Measurements from ENCODE around the gene CFAP97D2. TPM values are rescaled to one million over a fixed set of nuclear protein-coding genes. Genes with fewer than 3 reads are reported as not detected.
"Not testable (repeated sequence)": the region's sequence is repeated elsewhere in the genome, so short reads cannot be mapped to it uniquely, and the experiment has no call there.

Gene CFAP97D2
- 1 to 10 TPM in 1 of 8 experiments, under 1 TPM in 2, not detected in 5; 0.73 to 3.4 (median 0.95) TPM for total RNA-seq

GRCh38 chr13:114179087-114179658 is at the start of gene CFAP97D2:
TSS of gene CFAP97D2 (plus strand) at chr13:114179257. CDS start at chr13:114179331, 74 bp downstream.
- Histone ChIP-seq H3K27ac (no peak within 1 kb of the TSS), H3K4me3 (no peak within 1 kb of the TSS), H3K4me1 (replicated peaks in 1 of 2) (peaks cover 7 to 11% of the 10 kb centered on the region in 2 donors)
- 0 to 90% (median 64%) methylated on average over 1 to 9 of the region's 13 CpGs for WGBS, 10 experiments
- ATAC-seq (replicated peaks in 6 of 8): peak in 5 of 8 experiments; percentile 57 to 98 (median 91)
- in situ Hi-C loops (cut with MboI; ENCODE audit: low pct_unique_long_range_greater_than_20kb in 2 of 9, low sequenced_read_pairs in 9 of 9, unreplicated experiment in 9 of 9): no loop called here

DNA sequence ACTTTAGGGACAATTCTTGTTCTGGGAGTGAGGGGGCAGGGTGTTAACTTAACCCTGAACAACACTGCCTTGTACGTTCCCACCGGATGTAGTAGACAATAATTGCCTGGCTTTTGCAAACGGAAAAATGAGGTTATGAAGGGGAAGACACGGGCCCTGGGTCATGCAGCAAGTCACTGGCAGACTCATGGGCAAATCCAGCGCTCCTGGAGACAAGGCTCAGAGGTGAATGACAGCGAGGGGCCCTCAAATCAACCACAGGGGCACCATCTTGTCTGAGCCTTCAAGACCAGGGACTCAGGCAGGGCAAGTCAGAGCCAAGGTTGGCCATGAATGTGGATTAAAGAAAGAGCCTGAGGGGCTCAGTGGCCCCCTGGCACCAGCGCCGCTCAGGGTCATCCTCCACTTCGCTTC is 49.4 kb upstream of the CFAP97D2 start:
- H3K4me3 ChIP-seq: no peak overlapping the region

DNA sequence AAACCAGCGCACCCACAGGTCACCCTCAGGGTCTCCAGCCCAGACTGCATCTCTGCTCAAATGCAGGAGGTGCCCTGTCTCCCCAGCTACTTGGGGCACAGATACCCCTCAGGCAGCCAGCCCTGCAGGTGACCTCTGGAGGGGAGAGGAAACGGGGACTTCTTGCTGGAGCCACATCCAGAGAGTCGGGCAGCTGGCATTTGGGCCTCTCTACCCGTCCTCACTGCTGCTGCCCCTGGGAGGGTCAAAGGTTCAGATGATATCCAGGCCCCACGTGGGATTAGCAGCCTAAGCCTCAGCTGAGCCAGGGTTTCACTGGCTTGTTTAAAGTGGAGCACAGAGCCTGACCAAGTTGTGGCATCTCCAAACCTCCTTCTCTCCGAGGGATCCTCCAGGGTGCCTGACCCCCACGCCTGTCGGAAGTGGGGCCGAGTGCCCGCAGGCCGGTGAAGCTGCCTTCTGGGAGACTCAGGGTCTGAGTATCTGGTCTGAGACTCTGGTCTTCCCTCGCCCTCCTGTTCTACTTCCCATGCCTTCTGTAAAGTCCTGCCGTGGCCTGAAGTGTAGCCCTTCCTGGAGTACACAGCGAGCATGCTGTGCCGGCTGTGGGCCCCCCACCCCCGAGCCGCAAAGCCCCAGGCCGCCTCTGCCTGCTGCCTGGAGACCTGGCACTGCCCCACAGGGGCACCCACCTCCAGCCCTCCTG is 48.8 kb upstream of the CFAP97D2 start:
- no peak for ATAC-seq (replicated peaks in 6 of 8)
- H3K4me1 ChIP-seq (replicated peaks in 1 of 2): peaks cover 31 to 54% of the 10 kb centered on the region in 2 donors
- in situ Hi-C loops (cut with MboI; ENCODE audit: low pct_unique_long_range_greater_than_20kb in 2 of 9, low sequenced_read_pairs in 9 of 9, unreplicated experiment in 9 of 9): no loop called here
- H3K27ac ChIP-seq: peak overlapping the region; percentile 68 to 85
- H3K4me3 ChIP-seq: peak overlapping the region; percentile 53 to 87 (median 72)
- WGBS, 10 experiments: 0% methylated on average over 2 of the region's 18 CpGs; no CpG with 5 or more reads in 9 of the 10 experiments

More for the DNA sequence above, 49.4 kb upstream of the CFAP97D2 start:
- WGBS, 10 experiments: 25 to 100% (median 75%) methylated on average over 1 to 7 of the region's 9 CpGs; no CpG with 5 or more reads in 3 of the 10 experiments
- Histone ChIP-seq H3K4me1 (replicated peaks in 1 of 2) (peaks cover 31 to 55% of the 10 kb centered on the region in 2 donors), H3K27ac (no peak overlapping the region)
- in situ Hi-C loops (cut with MboI; ENCODE audit: low pct_unique_long_range_greater_than_20kb in 2 of 9, low sequenced_read_pairs in 9 of 9, unreplicated experiment in 9 of 9): no loop called here
- no peak for ATAC-seq (replicated peaks in 6 of 8)

GRCh38 chr13:114130837-114131582 is 48.0 kb upstream of the CFAP97D2 start:
- H3K4me3 ChIP-seq: peak overlapping the region; percentile 53 to 87 (median 72)
- WGBS, 10 experiments: 0 to 10% (median 1%) methylated on average over 2 to 12 of the region's 30 CpGs; no CpG with 5 or more reads in 4 of the 10 experiments
- ATAC-seq (replicated peaks in 6 of 8): peak in 7 of 8 experiments; percentile 17 to 79 (median 75)
- peak overlapping the region; percentile 68 to 85 for H3K27ac ChIP-seq
- peaks cover 31 to 54% of the 10 kb centered on the region in 2 donors for H3K4me1 ChIP-seq (replicated peaks in 1 of 2)
- in situ Hi-C loops (cut with MboI; ENCODE audit: low pct_unique_long_range_greater_than_20kb in 2 of 9, low sequenced_read_pairs in 9 of 9, unreplicated experiment in 9 of 9): no loop called here

- ATAC-seq (replicated peaks in 6 of 8): peak; percentile 10 to 48 (median 16)
- H3K4me3 ChIP-seq: peak overlapping the region; percentile 53 to 87 (median 72)
- H3K27ac ChIP-seq: peak overlapping the region; percentile 68 to 85
- peaks cover 31 to 48% of the 10 kb centered on the region in 2 donors for H3K4me1 ChIP-seq (replicated peaks in 1 of 2)
- in situ Hi-C loops (cut with MboI; ENCODE audit: low pct_unique_long_range_greater_than_20kb in 2 of 9, low sequenced_read_pairs in 9 of 9, unreplicated experiment in 9 of 9): no loop called here
- WGBS, 10 experiments: 0 to 2% (median 0%) methylated on average over 2 to 17 of the region's 95 CpGs; no CpG with 5 or more reads in 6 of the 10 experiments
Measured at GRCh38 chr13:114131583-114132418, 47.3 kb upstream of the CFAP97D2 start.

- ATAC-seq (replicated peaks in 6 of 8): peak; percentile 64 to 97 (median 70)
- peak within 1 kb of the TSS; percentile 68 to 85 for H3K27ac ChIP-seq
- in situ Hi-C loops (cut with MboI; ENCODE audit: low pct_unique_long_range_greater_than_20kb in 2 of 9, low sequenced_read_pairs in 9 of 9, unreplicated experiment in 9 of 9): no loop called here
- peak within 1 kb of the TSS; percentile 53 to 87 (median 72) for H3K4me3 ChIP-seq
- H3K4me1 ChIP-seq (replicated peaks in 1 of 2): peaks cover 31 to 43% of the 10 kb centered on the region in 2 donors
- WGBS, 10 experiments: no CpG with 5 or more reads among the region's 81 CpGs
Measured at GRCh38 chr13:114132419-114133121, 46.5 kb upstream of the CFAP97D2 start, which contains the start of gene RASA3. TSS of gene RASA3 (minus strand) at chr13:114132623. CDS start at chr13:114132489, 134 bp downstream.

DNA sequence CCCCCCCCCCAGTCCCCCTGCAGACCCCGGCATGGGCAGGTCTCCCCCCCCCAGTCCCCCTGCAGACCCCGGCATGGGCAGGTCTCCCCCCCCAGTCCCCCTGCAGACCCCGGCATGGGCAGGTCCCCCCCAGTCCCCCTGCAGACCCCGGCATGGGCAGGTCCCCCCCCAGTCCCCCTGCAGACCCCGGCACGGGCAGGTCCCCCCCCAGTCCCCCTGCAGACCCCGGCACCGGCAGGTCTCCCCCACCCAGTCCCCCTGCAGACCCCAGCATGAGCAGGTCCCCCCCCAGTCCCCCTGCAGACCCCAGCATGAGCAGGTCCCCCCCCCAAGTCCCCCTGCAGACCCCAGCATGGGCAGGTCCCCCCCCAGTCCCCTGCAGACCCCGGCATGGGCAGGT is 45.9 kb upstream of the CFAP97D2 start:
- ATAC-seq (replicated peaks in 6 of 8); in situ Hi-C loops (cut with MboI; ENCODE audit: low pct_unique_long_range_greater_than_20kb in 2 of 9, low sequenced_read_pairs in 9 of 9, unreplicated experiment in 9 of 9); H3K4me3 ChIP-seq; H3K27ac ChIP-seq: not testable (repeated sequence)
- peaks cover 27 to 38% of the 10 kb centered on the region in 2 donors for H3K4me1 ChIP-seq (replicated peaks in 1 of 2)
- no CpG with 5 or more reads among the region's 9 CpGs for WGBS, 10 experiments

DNA sequence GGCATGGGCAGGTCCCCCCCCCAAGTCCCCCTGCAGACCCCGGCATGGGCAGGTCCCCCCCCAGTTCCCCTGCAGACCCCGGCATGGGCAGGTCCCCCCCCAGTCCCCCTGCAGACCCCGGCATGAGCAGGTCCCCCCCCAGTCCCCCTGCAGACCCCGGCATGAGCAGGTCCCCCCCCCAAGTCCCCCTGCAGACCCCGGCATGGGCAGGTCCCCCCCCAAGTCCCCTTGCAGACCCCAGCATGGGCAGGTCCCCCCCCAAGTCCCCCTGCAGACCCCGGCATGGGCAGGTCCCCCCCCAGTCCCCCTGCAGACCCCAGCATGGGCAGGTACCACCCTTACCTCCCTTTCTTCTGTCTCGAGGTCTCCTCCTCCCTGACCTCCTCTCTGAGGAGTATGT is 45.5 kb upstream of the CFAP97D2 start:
- in situ Hi-C loops (cut with MboI; ENCODE audit: low pct_unique_long_range_greater_than_20kb in 2 of 9, low sequenced_read_pairs in 9 of 9, unreplicated experiment in 9 of 9): not testable (repeated sequence)

DNA sequence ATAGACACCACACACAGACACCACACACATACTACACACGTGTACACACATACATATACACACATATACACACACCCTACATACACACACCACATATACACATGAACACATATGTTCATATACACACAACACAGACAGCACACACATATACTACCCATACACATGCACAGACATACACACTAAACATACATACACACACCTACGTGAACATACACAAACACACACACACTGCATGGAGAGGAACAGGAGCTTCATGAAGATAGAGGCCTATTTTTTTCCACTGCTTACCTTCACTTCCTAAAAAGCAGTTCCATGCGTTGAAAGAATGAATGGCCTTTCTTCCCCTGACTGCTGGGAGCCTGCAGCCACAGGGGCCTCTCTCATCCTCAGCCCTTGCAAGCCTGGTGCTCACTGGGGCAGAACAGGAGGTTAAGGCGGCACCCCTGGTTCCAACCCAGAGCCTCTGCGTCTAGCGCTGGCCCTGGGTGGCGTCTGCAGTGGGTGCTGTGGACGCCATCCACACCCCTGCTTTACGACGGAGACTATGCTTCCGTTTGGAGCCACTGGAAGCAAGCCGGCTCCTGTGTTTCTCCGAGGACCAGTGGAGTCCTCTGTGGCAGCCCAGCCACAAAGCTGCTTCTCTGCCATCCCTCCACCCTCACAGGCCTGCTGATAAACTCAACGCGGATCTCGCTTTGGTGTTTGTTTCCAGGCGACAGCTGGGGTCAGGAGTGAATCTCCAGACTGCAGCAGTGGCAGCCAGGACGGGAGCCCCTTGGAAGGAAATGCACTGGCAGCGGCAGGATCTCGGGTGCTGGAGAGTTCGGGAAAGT is 44.7 kb upstream of the CFAP97D2 start:
- in situ Hi-C loops (cut with MboI; ENCODE audit: low pct_unique_long_range_greater_than_20kb in 2 of 9, low sequenced_read_pairs in 9 of 9, unreplicated experiment in 9 of 9): no loop called here
- peak in 2 of 8 experiments; percentile 4 to 5 for ATAC-seq (replicated peaks in 6 of 8)
- 0 to 100% (median 58%) methylated on average over 1 to 12 of the region's 21 CpGs; no CpG with 5 or more reads in 1 of the 10 experiments for WGBS, 10 experiments
- H3K27ac ChIP-seq: peak overlapping the region in 1 of 2 donors; percentile 11
- peaks cover 15 to 26% of the 10 kb centered on the region in 2 donors for H3K4me1 ChIP-seq (replicated peaks in 1 of 2)
- H3K4me3 ChIP-seq: no peak overlapping the region

More for the DNA sequence above, 45.5 kb upstream of the CFAP97D2 start:
- H3K4me1 ChIP-seq (replicated peaks in 1 of 2): peaks cover 23 to 34% of the 10 kb centered on the region in 2 donors
- H3K27ac ChIP-seq; H3K4me3 ChIP-seq; ATAC-seq (replicated peaks in 6 of 8): not testable (repeated sequence)
- no CpG with 5 or more reads among the region's 7 CpGs for WGBS, 10 experiments

GRCh38 chr13:114134944-114135610 is 44.0 kb upstream of the CFAP97D2 start:
- Histone ChIP-seq H3K4me1 (replicated peaks in 1 of 2) (peaks cover 7 to 19% of the 10 kb centered on the region in 2 donors), H3K4me3 (no peak overlapping the region), H3K27ac (no peak overlapping the region)
- WGBS, 10 experiments: 37 to 100% (median 76%) methylated on average over 1 to 8 of the region's 12 CpGs; no CpG with 5 or more reads in 6 of the 10 experiments
- ATAC-seq (replicated peaks in 6 of 8): no peak
- in situ Hi-C loops (cut with MboI; ENCODE audit: low pct_unique_long_range_greater_than_20kb in 2 of 9, low sequenced_read_pairs in 9 of 9, unreplicated experiment in 9 of 9): no loop called here

Data from motor neuron (in vitro differentiated cells).